HCT116 (cell line): ENCODE measurements around the gene MYBPHL. TPM values are rescaled to one million over a fixed set of nuclear protein-coding genes. Genes with fewer than 3 reads are reported as not detected.

Experiments used
- ATAC-seq: fragments of 200-7000 bp; cut with Tn5 transposase; 2 replicates; pipeline ENCODE4 v1.9.1; 2020; ENCODE audit warnings: mild to moderate bottlenecking, moderate library complexity
- BruUV-seq: library from RNA; stranded (reverse); fragments of 400-500 nt; replicated peaks from 2 replicates; lab custom pipeline; 2021; lab: Mats Ljungman, UMichigan
- CTCF ChIA-PET: fragments of 300-600 bp; sonication (Branson Sonifier 250); formaldehyde crosslinking; loops from one replicate; lab custom pipeline; 2021; ENCODE audit warnings: antibody characterized with exemption; lab: Charles Lee
- POLR2A ChIA-PET: fragments of 300-600, 350-600 bp; sonication (Branson Sonifier 250); formaldehyde crosslinking; loops from one replicate; lab custom pipeline; 2021; ENCODE audit warnings: antibody characterized with exemption; lab: Charles Lee
- RAD21 ChIA-PET, 2 experiments: fragments of 300-600 bp; sonication (Branson Sonifier 250); formaldehyde crosslinking; loops; one replicate each; lab custom pipeline; 2023; ENCODE audit warnings: low total read pairs in 2 of 2; ENCODE audit not compliant: uncharacterized antibody in 2 of 2, unreplicated experiment in 2 of 2, low non-redundant PET in 1 of 2; lab: Charles Lee
- DNase-seq: peaks from one replicate; pipeline ENCODE4 v3.0.0-alpha.2; 2010; ENCODE audit warnings: low read depth, low spot score
- H2AFZ ChIP-seq: fragments of 200-600 bp; shearing (Covaris generic), sonication (generic); 2 replicates; pipeline ENCODE4 v1.6.1; 2017; ENCODE audit warnings: low read depth, mixed run types, mixed read lengths, antibody characterized with exemption, low read length; ENCODE audit not compliant: poor library complexity, severe bottlenecking
- H3K27ac ChIP-seq: 2 replicates; pipeline ENCODE4 v1.5.1; 2012; ENCODE audit warnings: low read depth, low read length
- H3K27me3 ChIP-seq: fragments of 200-600 bp; sonication (generic); 2 replicates; pipeline ENCODE4 v1.6.1; 2016; ENCODE audit warnings: mixed run types, low read length, mixed read lengths; ENCODE audit not compliant: insufficient read depth
- H3K36me3 ChIP-seq, 2 experiments: fragments of 200-500 bp in 1 of 2; fragments of 200-600 bp in 1 of 2; sonication (Bioruptor generic) in 1 of 2; sonication (generic) in 1 of 2; 2 replicates each; pipeline versions ENCODE4 v1.5.1 to v1.6.1; 2014 to 2016; ENCODE audit warnings: low read length in 2 of 2, inconsistent platforms in 1 of 2, mixed read lengths in 1 of 2, mixed run types in 1 of 2; ENCODE audit not compliant: insufficient read depth in 2 of 2, control insufficient read depth in 1 of 2
- H3K4me1 ChIP-seq, 2 experiments: fragments of 200-600 bp in 1 of 2; sonication (generic) in 1 of 2; 2 replicates each; pipeline versions ENCODE4 v1.5.1 to v1.6.1; 2012 to 2017; ENCODE audit warnings: low read length in 2 of 2, inconsistent platforms in 1 of 2, mild to moderate bottlenecking in 1 of 2, mixed read lengths in 1 of 2, mixed run types in 1 of 2, moderate library complexity in 1 of 2; ENCODE audit not compliant: insufficient read depth in 2 of 2, control insufficient read depth in 1 of 2
- H3K4me2 ChIP-seq: fragments of 200-600 bp; sonication (generic); 2 replicates; pipeline ENCODE4 v1.6.1; 2017; ENCODE audit warnings: mixed run types, low read length, mixed read lengths
- H3K4me3 ChIP-seq, 2 experiments: fragments of 200-600 bp in 1 of 2; sonication (generic) in 1 of 2; replicated peaks in 1 of 2; 2 replicates each; pipeline ENCODE4 v1.5.1; 2011 to 2016; ENCODE audit warnings: low read length in 2 of 2, control low read depth in 1 of 2, low read depth in 1 of 2, mild to moderate bottlenecking in 1 of 2, mixed read lengths in 1 of 2, mixed run types in 1 of 2
- H3K79me2 ChIP-seq: fragments of 200-600 bp; sonication (generic); 2 replicates; pipeline ENCODE4 v1.6.1; 2017; ENCODE audit warnings: mild to moderate bottlenecking, mixed run types, low read length, moderate library complexity, mixed read lengths; ENCODE audit not compliant: insufficient read depth
- H3K9ac ChIP-seq: fragments of 200-600 bp; sonication (generic); 2 replicates; pipeline ENCODE4 v1.6.1; 2016; ENCODE audit warnings: low read length, mixed read lengths
- H3K9me2 ChIP-seq: fragments of 200-600 bp; sonication (generic), shearing (Covaris generic); 2 replicates; pipeline ENCODE4 v1.6.1; 2017; ENCODE audit warnings: mixed run types, mild to moderate bottlenecking, moderate library complexity; ENCODE audit not compliant: insufficient read depth
- H3K9me3 ChIP-seq, 2 experiments: fragments of 200-500 bp in 1 of 2; fragments of 200-600 bp in 1 of 2; sonication (Bioruptor generic) in 1 of 2; sonication (generic) in 1 of 2; 2 replicates each; pipeline ENCODE4 v1.6.1; 2014 to 2017; ENCODE audit warnings: low read length in 2 of 2, mixed read lengths in 2 of 2, inconsistent platforms in 1 of 2, low read depth in 1 of 2, mild to moderate bottlenecking in 1 of 2, mixed run types in 1 of 2, moderate library complexity in 1 of 2; ENCODE audit not compliant: control insufficient read depth in 1 of 2, insufficient read depth in 1 of 2
- H4K20me1 ChIP-seq: fragments of 200-600 bp; sonication (generic), shearing (Covaris generic); 2 replicates; pipeline ENCODE4 v1.6.1; 2017; ENCODE audit warnings: mixed run types, mild to moderate bottlenecking, moderate library complexity; ENCODE audit not compliant: insufficient read depth
- CEBPB ChIP-seq: IDR thresholded peaks from 2 replicates; pipeline ENCODE4 v1.6.1; 2012; ENCODE audit warnings: low read depth
- POLR2AphosphoS5 ChIP-seq: IDR thresholded peaks from 2 replicates; pipeline ENCODE4 v1.6.1; 2011; ENCODE audit warnings: mild to moderate bottlenecking, low read depth, low read length, moderate library complexity
- RAD21 ChIP-seq: IDR thresholded peaks from 2 replicates; pipeline ENCODE4 v1.6.1; 2012; ENCODE audit warnings: low read depth, mild to moderate bottlenecking
- SP1 ChIP-seq: IDR thresholded peaks from 2 replicates; pipeline ENCODE4 v1.6.1; 2012; ENCODE audit warnings: low read depth
- SRF ChIP-seq: IDR thresholded peaks from 2 replicates; pipeline ENCODE4 v1.6.1; 2012; ENCODE audit warnings: low read depth
- TCF7L2 ChIP-seq: IDR thresholded peaks from 2 replicates; pipeline ENCODE4 v1.7.0; 2011; ENCODE audit warnings: borderline replicate concordance, inconsistent platforms; ENCODE audit not compliant: insufficient read depth, insufficient read length; ENCODE audit errors: extremely low read depth
- ZFX ChIP-seq: fragments of 450-650 bp; IDR thresholded peaks from 2 replicates; pipeline ENCODE4 v1.6.1; 2017
- ZNF274 ChIP-seq: fragments of 200-500 bp; sonication (Bioruptor generic); IDR thresholded peaks from 2 replicates; pipeline ENCODE4 v1.6.1; 2014; ENCODE audit warnings: mild to moderate bottlenecking, low read depth, low read length, inconsistent platforms
- intact Hi-C: fragments of 100-400 bp; cut with micrococcal nuclease; formaldehyde crosslinking; loops from 2 replicates; pipeline ENCODE4 v1.10.0; 2022
- total RNA-seq: library from RNA; stranded (reverse); gene quantifications from one replicate; pipeline ENCODE4 v1.2.1, GENCODE V29; 2021; ENCODE audit not compliant: unreplicated experiment
- TF ChIP-seq, protein P1 (sequence below): IDR thresholded peaks from 2 replicates; pipeline ENCODE4 v1.6.1; 2012
- TF ChIP-seq, protein P2 (sequence below): IDR thresholded peaks from 2 replicates; pipeline ENCODE4 v1.6.1; 2011; ENCODE audit warnings: mild to moderate bottlenecking, low read length, moderate library complexity; ENCODE audit not compliant: insufficient replicate concordance; ENCODE audit errors: extremely low read depth
- TF ChIP-seq, protein P3 (sequence below), 3 experiments: fragments of 200-600 bp in 1 of 3; sonication (generic) in 1 of 3; IDR thresholded peaks in 2 of 3; conservative IDR thresholded peaks in 1 of 3; 2 replicates each; pipeline ENCODE4 v1.5.1; 2012 to 2017; ENCODE audit warnings: low read depth in 2 of 3, low read length in 2 of 3, antibody characterized with exemption in 1 of 3, borderline replicate concordance in 1 of 3, control low read depth in 1 of 3, mild to moderate bottlenecking in 1 of 3, mixed read lengths in 1 of 3, mixed run types in 1 of 3, moderate library complexity in 1 of 3; ENCODE audit not compliant: insufficient read depth in 1 of 3

Gene MYBPHL
- total RNA-seq, 1 experiment from 2014 or later, result 1.0 TPM

DNA sequence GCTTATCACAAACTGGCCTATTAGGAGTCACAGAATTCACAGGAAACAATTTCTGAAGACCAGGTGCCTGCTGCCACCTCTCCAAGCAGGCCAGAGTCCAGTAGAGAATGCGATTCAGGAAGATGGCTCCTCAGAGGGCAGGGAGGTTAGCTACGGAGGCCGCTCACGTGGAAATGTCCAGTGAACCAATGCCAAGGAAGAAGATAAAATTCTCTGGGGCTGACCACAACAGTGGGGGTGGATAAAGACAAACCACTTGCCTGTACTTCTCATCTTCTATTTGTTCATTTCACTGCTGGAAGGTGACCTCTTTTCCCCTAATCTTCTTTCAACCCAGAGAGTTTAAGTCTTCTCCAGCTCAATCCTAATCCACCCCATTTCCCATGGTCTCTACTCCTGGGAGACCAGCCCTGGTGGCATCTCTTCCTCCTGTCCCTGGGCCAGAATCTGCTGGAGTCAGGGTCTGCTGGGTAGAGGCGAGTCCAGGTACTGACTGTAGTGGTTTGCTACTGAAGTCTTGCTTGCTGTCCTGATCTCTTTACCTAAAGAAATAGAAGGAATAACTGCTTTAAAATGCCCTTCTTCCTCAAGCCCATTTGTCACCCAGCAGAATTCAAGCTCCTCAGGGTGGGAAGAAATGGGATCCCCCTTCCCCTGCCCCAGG is 27.1 kb downstream of the MYBPHL start:
- Histone ChIP-seq H4K20me1 (no peaks in the 10 kb centered on the region), H3K4me3 (no peak overlapping the region), H3K4me2 (no peak overlapping the region), H3K27ac (no peak overlapping the region), H3K9ac (no peak overlapping the region), H3K27me3 (no peaks in the 10 kb centered on the region), H2AFZ (no peak overlapping the region), H3K36me3 (peaks cover 8 to 23% of the 10 kb centered on the region in 2 experiments; a peak in 2 of 4 replicates), H3K9me3 (no peaks in the 10 kb centered on the region), H3K4me1 (peaks cover 21 to 40% of the 10 kb centered on the region in 2 experiments; a peak in 3 of 4 replicates), H3K9me2 (no peaks in the 10 kb centered on the region), H3K79me2 (peaks cover 18% of the 10 kb centered on the region; the same call in 1 of the 2 replicates)
- RAD21 ChIA-PET, result no interaction called here
- no peak for TF ChIP-seq CEBPB
- TF ChIP-seq SRF, result no peak
- TF ChIP-seq, protein P1, sequence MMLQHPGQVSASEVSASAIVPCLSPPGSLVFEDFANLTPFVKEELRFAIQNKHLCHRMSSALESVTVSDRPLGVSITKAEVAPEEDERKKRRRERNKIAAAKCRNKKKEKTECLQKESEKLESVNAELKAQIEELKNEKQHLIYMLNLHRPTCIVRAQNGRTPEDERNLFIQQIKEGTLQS, result no peak
- TF ChIP-seq, protein P2, sequence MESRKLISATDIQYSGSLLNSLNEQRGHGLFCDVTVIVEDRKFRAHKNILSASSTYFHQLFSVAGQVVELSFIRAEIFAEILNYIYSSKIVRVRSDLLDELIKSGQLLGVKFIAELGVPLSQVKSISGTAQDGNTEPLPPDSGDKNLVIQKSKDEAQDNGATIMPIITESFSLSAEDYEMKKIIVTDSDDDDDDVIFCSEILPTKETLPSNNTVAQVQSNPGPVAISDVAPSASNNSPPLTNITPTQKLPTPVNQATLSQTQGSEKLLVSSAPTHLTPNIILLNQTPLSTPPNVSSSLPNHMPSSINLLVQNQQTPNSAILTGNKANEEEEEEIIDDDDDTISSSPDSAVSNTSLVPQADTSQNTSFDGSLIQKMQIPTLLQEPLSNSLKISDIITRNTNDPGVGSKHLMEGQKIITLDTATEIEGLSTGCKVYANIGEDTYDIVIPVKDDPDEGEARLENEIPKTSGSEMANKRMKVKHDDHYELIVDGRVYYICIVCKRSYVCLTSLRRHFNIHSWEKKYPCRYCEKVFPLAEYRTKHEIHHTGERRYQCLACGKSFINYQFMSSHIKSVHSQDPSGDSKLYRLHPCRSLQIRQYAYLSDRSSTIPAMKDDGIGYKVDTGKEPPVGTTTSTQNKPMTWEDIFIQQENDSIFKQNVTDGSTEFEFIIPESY, result no peak
- no peak for TF ChIP-seq POLR2AphosphoS5
- TF ChIP-seq TCF7L2, result no peak
- no peak for TF ChIP-seq SP1
- TF ChIP-seq RAD21, result no peak
- TF ChIP-seq ZNF274, result no peak
- TF ChIP-seq ZFX, result no peak
- TF ChIP-seq, protein P3, sequence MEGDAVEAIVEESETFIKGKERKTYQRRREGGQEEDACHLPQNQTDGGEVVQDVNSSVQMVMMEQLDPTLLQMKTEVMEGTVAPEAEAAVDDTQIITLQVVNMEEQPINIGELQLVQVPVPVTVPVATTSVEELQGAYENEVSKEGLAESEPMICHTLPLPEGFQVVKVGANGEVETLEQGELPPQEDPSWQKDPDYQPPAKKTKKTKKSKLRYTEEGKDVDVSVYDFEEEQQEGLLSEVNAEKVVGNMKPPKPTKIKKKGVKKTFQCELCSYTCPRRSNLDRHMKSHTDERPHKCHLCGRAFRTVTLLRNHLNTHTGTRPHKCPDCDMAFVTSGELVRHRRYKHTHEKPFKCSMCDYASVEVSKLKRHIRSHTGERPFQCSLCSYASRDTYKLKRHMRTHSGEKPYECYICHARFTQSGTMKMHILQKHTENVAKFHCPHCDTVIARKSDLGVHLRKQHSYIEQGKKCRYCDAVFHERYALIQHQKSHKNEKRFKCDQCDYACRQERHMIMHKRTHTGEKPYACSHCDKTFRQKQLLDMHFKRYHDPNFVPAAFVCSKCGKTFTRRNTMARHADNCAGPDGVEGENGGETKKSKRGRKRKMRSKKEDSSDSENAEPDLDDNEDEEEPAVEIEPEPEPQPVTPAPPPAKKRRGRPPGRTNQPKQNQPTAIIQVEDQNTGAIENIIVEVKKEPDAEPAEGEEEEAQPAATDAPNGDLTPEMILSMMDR (IDR thresholded peaks at IDR 0.05 in 2 of 3, conservative IDR thresholded peaks at IDR 0.05 in 1 of 3; ENCODE audit: borderline replicate concordance in 1 of 3, insufficient read depth in 1 of 3, low read depth in 2 of 3, low read length in 2 of 3), result no peak
- CTCF ChIA-PET, result interaction anchor here (0.6 to 5.0 kb wide), 3 partner anchors 120 to 871 kb away, joined by 3 to 95 read pairs (median 11); partner anchors contain the start of genes SLC6A17 and SORT1
- BruUV-seq, result no TSS peak
- POLR2A ChIA-PET, result no interaction called here
- intact Hi-C loops, result no loop called here
- DNase-seq (no peak), ATAC-seq (no peak)
